Measurements from ENCODE around the gene FAM107B.
A peak's percentile ranks its signal among the peaks of the same experiment; 100 is the strongest.

Gene FAM107B

DNA sequence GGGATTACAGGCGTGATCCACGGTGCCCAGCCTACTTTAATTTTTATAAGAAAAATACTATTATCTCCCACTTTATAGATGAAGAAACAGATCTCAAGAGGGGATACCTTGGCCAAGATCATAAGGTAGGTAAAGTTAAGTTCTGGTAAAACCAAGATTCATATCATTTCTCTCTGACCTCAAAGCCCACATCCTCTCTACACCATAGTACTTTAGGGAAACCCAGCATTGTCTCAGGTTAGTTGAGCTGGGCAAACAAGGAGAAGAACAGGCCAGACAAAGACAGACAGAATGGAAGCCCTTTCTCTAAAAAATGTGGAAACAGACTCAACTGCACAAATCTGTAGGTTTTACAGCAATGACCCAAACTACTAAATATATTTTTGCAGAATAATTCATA is 246.2 kb downstream of the FAM107B start:
- no peak for DNase-seq

GRCh38 chr10:14527915-14528314 is 246.8 kb downstream of the FAM107B start:
- DNase-seq, result peak; percentile 69

DNA sequence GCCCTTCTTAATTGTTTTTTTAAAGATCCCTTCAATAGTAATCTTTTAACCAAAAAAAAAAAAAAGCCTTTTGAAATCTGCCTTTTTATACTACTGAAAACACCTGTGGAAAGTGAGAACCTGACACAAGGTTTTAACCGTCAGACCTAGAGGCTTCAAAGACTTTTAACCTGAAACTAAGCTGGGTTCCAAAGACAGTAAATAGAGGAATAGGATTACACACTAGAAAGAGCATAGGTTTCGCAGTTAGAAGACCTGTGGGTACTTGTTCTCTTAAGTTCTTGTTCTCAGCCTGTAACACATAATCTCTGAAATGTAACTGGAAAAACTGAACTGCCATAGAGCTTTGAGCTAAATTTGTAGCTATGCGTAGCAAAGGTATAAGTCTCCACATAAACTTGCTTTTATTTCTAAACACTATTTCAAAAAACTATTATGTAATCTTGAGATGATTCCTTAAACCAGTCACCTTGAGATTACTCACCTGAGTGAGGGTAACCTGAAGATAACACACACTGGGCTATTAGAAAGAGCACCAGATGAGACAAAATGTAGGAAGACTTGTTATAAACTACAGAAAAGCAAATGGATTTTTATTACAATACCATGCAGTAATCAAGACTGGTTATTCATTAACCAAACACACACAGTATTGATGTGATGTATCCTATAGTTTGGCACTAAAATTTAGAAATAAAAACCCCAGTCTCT is 247.4 kb downstream of the FAM107B start:
- no peak for DNase-seq

DNA sequence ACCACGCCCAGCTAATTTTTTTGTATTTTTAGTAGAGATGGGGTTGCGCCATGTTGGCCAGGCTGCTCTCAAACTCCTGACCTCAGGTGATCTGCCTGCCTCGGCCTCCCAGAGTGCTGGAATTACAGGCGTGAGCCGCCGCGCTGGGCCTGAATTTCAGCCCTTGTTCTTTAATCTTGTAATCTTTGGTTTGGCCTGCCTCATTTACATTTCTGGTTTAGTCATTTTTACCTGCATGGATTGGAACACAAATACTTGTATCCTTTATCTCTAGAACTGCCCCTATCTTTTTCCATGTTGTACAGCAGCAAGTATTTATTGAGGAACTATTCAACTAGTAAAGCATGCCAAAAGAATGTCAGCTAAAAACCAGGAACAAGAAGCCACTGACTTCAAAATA is 248.4 kb downstream of the FAM107B start:
- DNase-seq, result no peak

DNA sequence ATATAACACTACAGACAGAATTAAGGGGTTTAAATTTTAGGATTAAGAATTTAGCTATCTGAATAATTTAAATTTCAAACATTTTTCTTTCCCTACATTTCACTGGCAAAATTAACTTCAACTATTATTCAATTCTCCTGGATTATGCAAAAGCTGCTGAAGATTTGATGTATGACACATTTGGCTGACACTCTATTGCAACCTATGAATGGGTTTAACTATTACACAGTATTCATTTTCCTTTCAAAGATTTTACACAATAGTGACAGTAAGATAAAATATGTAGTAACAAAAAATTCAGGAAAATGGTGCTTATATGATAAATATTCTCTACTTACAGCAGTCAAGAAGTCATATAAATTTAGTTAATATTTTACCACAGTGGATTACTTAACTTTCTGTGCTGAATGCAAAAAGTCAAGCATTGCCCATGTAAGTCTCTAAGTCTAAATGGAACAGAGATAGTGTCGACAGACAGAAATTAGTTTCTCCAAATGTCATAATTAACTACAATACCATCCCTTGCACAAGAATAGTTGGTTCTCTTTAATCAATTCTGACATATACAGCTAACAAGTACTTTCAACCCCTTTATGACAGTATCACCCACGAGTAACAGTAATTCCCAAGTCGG is 249.9 kb downstream of the FAM107B start:
- DNase-seq, result no peak

- no peak for DNase-seq
Observed at GRCh38 chr10:14523286-14523685, 251.4 kb downstream of the FAM107B start.

DNA sequence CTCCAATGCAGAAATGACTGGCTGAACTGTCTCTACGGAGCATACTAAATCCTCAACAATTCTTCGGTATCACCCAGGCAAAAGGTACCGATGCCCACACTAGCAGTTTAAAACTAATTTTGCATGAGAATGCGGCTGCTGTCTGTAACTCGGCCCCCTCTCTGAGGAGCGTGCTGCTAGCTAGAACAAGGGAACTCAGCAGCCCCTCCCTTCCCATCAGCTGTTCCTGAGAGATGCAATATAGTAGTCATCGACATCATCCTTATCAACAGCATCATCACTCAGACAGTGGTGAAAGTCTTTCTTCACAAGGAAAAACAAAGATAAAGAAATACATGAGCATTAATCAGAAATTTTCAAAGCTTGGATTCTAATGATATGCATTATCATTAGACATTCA is 254.9 kb downstream of the FAM107B start:
- DNase-seq, result no peak

DNA sequence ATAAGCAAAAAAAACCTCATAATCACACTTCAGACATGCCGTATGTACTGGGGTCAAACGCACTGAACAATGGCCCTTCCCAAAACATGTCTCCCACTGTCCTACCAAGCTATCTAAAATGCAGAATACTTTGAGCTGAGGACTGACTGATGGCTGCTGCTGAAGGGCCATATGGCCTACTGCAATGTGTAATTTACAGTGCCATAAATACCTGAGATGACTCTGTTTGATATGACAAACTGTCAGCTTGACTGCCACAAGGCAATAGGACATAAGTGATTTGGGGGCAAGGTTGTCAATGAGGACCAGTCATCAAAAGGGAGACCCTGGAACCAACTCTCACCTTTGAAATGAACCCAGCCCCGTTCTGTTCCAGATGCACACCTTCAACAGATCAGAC is 256.5 kb downstream of the FAM107B start:
- DNase-seq, result no peak

GRCh38 chr10:14513123-14513522 is 261.6 kb downstream of the FAM107B start:
- DNase-seq, result no peak

DNA sequence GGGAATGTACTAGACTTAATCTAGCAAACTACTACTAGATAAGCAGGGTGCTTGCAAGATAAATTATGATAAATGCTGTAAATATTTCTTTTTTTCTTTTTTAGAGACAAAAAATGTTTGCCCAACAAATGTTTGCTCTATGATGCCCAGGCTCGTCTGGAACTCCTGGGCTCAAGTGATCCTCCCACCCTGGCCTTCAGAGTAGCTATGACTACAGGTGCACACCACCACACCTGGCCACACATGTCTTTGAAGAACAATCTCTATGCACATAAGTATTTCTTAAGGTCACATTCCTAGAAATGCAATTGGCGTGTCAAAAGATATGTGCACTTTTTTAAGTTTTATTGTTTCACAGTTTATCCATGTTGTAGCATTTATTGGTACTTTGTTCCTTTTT is 264.4 kb downstream of the FAM107B start:
- no peak for DNase-seq

DNA sequence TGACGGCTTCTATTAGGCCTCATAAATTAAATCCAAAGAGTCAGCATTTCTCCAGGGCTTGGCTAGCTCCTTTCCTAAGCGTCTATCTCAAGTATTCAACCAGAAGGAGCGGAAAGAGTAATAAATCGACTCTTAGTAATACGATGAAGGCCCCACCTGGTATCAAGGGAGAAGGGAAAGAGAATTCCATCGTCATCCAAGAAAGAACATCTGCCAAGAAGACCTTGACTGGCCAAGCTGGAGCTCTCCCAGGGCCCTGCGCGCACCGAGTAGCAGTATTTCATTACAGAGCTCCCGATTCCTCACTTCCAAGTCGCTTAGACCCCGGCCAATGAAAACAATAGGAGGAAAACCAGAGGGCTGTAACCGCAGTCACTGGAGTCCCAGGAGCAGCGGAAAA is 266.0 kb downstream of the FAM107B start:
- DNase-seq, result no peak

DNA sequence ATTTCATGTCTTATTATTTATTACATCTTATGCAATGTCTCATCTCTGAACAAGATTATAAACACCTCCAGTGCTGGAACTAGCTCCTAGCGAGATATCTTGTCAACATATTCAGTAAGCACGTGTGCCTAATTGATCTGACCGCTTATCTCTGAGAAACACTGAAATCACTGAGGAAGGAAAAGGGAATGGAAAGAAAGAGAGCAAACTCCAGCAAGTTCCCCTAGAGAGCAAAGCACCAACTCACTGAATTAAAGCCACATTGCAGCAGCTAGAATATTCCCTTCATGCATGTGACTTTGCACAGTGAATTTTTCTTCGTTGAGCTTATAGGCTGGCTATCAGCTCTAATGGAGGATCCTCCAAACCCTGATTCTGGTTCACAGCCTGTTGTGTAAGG is 266.9 kb downstream of the FAM107B start:
- no peak for DNase-seq

DNA sequence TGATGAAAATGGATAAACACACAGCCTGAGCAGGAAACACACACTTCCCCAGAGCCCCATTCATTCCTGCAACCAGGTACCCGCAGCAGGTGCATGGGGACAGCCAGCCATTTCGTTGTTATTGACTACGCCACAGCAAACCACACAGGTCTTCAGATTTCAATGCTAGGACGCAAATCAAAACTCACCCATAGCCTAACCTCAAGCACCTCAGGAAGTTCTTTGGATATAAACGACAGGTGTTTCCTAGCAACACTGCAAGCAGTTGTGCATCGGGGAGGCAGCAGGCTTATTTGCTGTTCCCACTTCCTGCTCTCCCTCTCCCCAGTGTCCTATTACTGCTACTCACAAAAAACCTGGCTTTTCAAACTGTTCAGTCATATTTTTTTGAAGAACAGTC is 267.5 kb downstream of the FAM107B start:
- DNase-seq, result no peak

GRCh38 chr10:14502431-14502830 is 272.3 kb downstream of the FAM107B start:
- no peak for DNase-seq

DNA sequence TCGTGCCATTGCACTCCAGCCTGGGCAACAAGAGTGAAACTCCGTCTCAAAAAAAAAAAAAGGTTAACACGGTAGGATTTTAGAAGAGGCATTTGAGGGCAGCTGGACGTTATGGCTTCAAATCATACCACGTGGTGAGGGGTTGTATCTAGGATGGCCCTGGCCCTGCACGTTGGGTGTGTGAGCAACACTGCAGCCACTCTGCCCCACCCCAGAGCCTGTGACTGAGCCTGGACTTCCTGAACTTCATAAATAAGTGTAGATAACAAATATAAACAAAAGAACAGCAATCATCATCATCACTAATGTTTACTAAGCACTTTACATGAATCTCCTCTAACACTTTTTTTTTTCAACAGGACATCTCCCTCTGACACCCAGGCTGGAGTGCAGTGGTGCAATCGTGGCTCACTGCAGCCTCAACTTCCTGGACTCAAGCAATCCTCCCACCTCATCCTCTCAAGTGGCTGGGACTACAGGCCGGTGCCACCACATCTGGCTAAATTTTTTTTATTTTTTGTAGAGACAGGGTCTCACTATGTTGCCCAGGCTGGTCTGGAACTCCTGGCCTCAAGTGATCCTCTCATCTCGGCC is 274.4 kb downstream of the FAM107B start:
- DNase-seq, result no peak

DNA sequence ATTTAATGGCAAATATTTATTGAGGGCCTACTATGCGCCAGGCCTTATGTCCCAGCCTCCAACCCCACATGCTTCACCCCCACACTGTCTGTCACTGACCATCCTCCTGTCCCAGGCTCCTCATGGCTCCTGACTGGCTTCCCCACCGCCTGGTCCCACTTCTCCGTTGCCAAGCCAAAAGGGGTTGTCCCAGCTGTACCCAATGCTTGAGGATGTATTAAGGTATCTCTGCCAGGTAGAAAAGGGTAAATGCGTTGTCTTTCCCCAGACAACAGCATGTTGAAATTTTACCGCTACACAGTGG is 275.1 kb downstream of the FAM107B start:
- DNase-seq, result no peak

GRCh38 chr10:14498326-14498725 is 276.4 kb downstream of the FAM107B start:
- DNase-seq, result no peak

GRCh38 chr10:14491811-14492210 is 282.9 kb downstream of the FAM107B start:
- no peak for DNase-seq

GRCh38 chr10:14489522-14490177 is 285.0 kb downstream of the FAM107B start:
- DNase-seq, result no peak

DNA sequence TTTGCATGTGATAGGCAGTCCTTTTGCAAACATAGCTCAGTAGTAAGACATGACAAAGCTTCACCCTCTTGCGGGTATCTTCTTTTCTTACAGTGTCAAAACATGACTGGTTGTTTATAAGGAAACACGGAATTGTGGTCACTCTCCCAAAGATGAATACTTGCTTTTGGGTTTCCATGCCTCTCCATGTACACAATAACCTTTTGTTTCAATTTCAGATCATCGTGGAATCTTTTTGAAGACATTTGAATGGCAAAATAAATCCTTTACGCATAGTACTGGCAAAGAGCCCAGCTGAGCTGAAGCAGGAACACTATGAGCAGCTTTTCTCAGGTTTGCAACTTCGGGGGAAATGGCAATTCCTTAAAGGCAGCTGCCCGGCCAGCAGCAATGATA is 287.2 kb downstream of the FAM107B start:
- DNase-seq, result no peak

GRCh38 chr10:14486777-14487487 is 287.8 kb downstream of the FAM107B start:
- no peak for DNase-seq

DNA sequence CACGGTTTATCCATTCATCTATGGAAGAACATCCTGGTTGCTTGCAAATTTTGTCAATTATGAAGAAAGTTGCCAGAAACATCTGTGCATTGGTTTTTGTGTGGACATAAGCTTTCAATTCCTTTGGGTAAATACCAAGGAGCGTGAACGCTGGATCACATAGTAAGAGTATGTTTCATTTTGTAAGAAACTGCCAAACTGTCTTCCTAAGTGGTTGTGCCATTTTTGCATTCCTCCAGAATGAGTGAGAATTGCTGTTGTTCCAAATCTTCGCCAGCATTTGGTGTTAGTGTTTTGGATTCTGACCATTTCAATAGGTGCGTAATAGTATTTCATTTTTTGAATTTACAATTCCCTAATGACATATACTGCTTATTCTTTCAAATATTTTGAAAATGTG is 288.7 kb downstream of the FAM107B start:
- no peak for DNase-seq

DNA sequence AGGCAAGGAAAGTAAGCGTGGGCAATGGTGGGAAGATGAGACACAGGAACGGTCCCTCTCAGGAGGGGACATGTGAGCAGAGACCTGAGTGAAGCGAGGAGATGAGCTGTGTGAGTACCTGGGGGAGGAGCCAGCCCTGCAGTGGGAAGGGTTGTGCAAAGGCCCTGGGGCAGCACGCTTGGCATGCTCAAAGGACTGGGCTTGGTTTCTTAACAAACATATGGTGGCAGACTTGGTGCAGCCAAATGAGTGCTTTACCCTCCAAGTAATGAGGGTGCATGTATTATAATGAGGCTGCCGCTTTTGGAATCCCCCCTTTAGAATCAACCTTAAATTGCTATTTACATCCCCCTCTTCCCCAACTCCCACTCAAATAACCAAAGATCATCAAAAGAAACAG is 291.3 kb downstream of the FAM107B start:
- no peak for DNase-seq

Measured in fibroblast of skin of back (primary cell).